Duodenal mucosa (tissue), 2 donors: ENCODE measurements around the gene IGF2BP3.

Experiments
- H3K27ac ChIP-seq: one replicate; pipeline ENCODE4 v1.7.0; 2013; ENCODE audit warnings: low read depth, low read length
- H3K27me3 ChIP-seq, 2 donors: one replicate each; pipeline ENCODE4 v1.7.0; 2013; ENCODE audit warnings: low read length in 2 of 2, control low read depth in 1 of 2; ENCODE audit not compliant: insufficient read depth in 2 of 2, control insufficient read depth in 1 of 2
- H3K36me3 ChIP-seq, 2 donors: one replicate each; pipeline ENCODE4 v1.7.0; 2013; ENCODE audit warnings: low read length in 2 of 2, control low read depth in 1 of 2; ENCODE audit not compliant: insufficient read depth in 2 of 2, control insufficient read depth in 1 of 2
- H3K4me1 ChIP-seq, 2 donors: one replicate each; pipeline ENCODE4 v1.7.0; 2013; ENCODE audit warnings: low read length in 2 of 2, control low read depth in 1 of 2; ENCODE audit not compliant: insufficient read depth in 2 of 2, control insufficient read depth in 1 of 2
- H3K4me3 ChIP-seq, 2 donors: one replicate each; pipeline ENCODE4 v1.7.0; 2013; ENCODE audit warnings: low read length in 2 of 2, low read depth in 1 of 2
- H3K9ac ChIP-seq, 2 donors: one replicate each; pipeline ENCODE4 v1.7.0; 2013; ENCODE audit warnings: low read length in 2 of 2, low read depth in 1 of 2
- H3K9me3 ChIP-seq, 2 donors: one replicate each; pipeline ENCODE4 v1.7.0; 2013; ENCODE audit warnings: low read length in 2 of 2, control low read depth in 1 of 2; ENCODE audit not compliant: control insufficient read depth in 1 of 2

The IGF2BP3 gene

DNA sequence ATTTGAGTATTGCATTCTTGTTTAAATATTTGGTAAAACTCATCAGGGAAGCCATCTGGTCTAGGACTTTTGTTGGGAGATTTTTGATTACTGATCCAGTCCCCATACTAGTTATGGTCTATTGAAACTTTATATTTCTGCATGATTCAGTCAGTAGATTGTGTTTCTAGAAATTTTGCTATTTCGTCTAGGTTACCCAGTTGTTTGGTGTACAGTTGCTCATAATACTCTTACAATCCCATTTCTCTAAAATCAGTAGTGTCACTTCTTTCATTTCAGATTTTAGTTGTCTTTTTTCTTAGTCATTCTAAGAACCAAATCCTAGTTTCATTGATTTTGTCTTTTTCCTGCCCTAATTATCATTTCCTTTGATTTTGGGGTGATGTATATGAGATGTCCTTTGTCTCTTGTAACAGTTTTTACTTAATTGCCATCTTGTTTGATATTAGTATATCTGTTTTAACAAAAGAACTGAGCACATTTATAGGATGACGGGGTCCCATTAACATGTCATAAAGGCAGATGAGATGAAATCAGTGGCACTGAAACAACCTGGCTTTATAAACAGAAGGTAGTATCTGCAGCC, 163.3 kb downstream of the IGF2BP3 start:
- H3K4me1 ChIP-seq, result no peaks in the 10 kb centered on the region
- no peaks in the 10 kb centered on the region for H3K27me3 ChIP-seq
- no peaks in the 10 kb centered on the region for H3K9me3 ChIP-seq
- peaks cover 22 to 38% of the 10 kb centered on the region in 2 donors for H3K36me3 ChIP-seq
- H3K4me3 ChIP-seq, result no peak overlapping the region
- H3K27ac ChIP-seq, result no peak overlapping the region
- H3K9ac ChIP-seq, result no peak overlapping the region

DNA sequence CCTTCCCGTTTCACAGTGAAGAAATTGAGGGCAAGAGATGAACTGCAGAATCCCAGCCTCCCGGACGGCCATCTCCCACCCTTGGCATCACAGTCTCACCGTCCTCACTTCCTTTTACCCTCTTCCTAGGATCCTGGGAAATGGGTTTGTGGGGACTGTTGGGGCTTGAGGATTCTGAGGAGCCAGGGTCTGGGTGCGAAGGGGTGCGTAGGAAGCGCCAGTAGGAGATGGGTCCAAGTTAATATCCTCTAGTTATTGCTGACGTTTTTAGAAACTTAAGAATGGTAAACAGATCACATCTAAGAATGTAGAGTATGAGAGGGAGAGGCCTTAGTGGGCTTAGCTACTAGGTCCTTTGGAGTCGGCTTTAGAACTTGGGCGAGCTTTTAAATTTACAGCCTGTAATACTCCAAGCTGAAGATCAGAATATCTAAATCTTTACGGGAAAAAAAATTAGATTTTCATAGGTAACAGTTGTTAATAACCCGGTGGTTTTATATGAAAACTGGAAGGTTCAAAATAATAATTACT, 170.5 kb downstream of the IGF2BP3 start:
- Histone ChIP-seq H3K27ac (no peak overlapping the region), H3K4me1 (peaks cover 16% of the 10 kb centered on the region in 2 donors)

DNA sequence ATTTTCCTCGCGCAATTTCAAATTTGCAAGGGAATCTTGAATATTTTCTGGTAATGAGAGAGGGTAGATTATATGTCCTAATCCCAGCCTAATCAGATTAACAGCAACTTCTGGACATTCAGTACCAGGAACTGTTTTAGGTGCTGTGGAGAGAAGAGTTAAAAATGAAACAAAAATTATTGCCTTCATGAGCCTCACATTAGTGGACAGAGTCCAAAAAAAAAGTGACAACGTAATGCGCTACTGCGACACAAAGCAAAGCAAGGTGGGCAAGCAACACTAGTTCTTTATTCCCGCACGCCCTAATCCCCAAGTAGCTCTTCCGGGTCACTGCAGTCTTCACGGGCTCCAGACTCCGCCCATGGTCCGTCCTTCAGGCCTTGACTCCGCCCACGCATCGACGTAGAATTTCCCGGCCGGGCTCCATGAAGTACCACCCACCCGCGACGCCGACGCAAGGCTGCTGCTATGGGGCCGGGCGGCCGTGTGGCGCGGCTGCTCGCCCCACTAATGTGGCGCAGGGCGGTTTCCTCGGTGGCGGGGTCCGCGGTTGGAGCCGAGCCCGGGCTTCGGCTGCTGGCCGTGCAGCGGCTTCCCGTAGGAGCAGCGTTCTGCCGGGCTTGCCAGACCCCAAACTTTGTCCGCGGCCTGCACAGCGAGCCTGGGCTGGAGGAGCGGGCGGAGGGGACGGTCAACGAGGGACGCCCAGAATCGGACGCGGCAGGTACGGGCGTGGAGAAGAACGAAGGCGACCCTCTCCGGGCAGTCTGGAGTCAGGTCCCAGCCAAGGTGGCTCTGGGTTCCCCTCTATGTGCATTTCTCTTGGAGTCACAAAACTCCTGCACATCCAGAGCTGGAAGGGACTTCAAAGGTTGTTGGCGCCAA, 171.2 kb downstream of the IGF2BP3 start, which contains the start of gene MALSU1:
MALSU1 (plus strand) TSS at position 455 of the 885 bp plus-strand sequence; CDS start at position 469, 14 bp downstream.
- H3K27ac ChIP-seq, result peak within 1 kb of the TSS; percentile 61
- peaks cover 16% of the 10 kb centered on the region in 2 donors for H3K4me1 ChIP-seq
- H3K9ac ChIP-seq, result peak within 1 kb of the TSS; percentile 81 to 86
- H3K36me3 ChIP-seq, result peaks cover 7 to 11% of the 10 kb centered on the region in 2 donors
- H3K4me3 ChIP-seq, result peak within 1 kb of the TSS; percentile 86 to 91
- H3K9me3 ChIP-seq, result no peaks in the 10 kb centered on the region
- H3K27me3 ChIP-seq, result no peaks in the 10 kb centered on the region

More for the DNA sequence above, 170.5 kb downstream of the IGF2BP3 start:
- Histone ChIP-seq H3K27me3 (no peaks in the 10 kb centered on the region), H3K9me3 (no peaks in the 10 kb centered on the region), H3K4me3 (peak overlapping the region; percentile 86 to 91), H3K9ac (peak overlapping the region; percentile 81 to 86), H3K36me3 (peaks cover 7 to 11% of the 10 kb centered on the region in 2 donors)

DNA sequence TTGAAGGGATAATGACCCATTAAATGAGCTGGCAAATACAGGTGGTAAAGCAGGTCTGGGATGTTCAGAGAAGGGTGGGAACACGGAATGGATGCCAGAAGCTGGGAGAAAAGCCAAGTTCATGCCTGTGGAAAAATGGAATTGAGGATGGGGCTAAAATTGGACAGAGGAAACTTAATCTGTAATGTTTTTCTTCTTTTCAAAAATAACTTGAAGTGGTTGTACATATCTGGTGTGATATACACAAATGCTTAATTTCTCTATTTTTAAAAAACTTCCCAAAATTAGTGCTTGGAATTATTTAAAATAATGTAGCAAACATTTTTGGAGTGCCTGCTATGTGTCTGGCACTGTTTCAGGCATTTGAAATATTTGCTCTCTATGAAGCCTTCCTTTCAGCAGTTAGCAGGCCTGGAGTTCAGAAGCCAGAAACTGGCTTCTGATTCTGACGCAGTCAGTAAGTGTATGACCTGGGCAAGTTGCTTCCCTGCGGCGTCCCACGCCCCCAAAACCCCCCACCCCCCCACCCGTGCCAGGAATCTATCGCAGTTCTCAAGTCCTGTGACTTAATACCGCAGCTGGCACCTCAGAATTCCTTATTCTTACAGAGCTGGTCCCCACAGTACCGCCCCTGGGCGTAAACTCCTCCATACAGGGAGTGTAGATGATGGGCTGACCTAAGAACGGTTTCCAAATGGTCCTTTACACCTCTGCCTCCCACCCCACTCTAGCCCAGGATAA, 172.0 kb downstream of the IGF2BP3 start:
- Histone ChIP-seq H3K9ac (peak overlapping the region; percentile 66 to 81), H3K27ac (peak overlapping the region; percentile 61), H3K27me3 (no peaks in the 10 kb centered on the region), H3K9me3 (no peaks in the 10 kb centered on the region), H3K36me3 (peaks cover 7 to 11% of the 10 kb centered on the region in 2 donors), H3K4me1 (peaks cover 16% of the 10 kb centered on the region in 2 donors), H3K4me3 (peak overlapping the region; percentile 86 to 91)

DNA sequence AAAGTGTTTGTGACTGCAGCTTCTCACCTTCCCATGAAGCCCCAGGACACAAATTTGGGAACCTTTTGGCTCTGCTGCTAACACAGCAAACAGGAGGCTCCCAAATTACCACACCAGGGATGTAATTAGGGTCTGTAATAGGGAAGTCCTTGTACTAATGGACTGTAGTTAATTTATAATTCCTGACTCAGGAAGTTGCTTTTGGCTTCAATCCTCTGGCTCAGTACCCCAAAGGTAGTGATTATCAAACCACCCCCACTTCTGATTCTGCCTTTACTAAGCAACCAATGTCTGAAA, 174.9 kb downstream of the IGF2BP3 start:
- Histone ChIP-seq H3K4me1 (peaks cover 8 to 9% of the 10 kb centered on the region in 2 donors), H3K27ac (no peak overlapping the region), H3K9me3 (no peaks in the 10 kb centered on the region), H3K27me3 (no peaks in the 10 kb centered on the region), H3K36me3 (no peaks in the 10 kb centered on the region), H3K4me3 (no peak overlapping the region), H3K9ac (no peak overlapping the region)

DNA sequence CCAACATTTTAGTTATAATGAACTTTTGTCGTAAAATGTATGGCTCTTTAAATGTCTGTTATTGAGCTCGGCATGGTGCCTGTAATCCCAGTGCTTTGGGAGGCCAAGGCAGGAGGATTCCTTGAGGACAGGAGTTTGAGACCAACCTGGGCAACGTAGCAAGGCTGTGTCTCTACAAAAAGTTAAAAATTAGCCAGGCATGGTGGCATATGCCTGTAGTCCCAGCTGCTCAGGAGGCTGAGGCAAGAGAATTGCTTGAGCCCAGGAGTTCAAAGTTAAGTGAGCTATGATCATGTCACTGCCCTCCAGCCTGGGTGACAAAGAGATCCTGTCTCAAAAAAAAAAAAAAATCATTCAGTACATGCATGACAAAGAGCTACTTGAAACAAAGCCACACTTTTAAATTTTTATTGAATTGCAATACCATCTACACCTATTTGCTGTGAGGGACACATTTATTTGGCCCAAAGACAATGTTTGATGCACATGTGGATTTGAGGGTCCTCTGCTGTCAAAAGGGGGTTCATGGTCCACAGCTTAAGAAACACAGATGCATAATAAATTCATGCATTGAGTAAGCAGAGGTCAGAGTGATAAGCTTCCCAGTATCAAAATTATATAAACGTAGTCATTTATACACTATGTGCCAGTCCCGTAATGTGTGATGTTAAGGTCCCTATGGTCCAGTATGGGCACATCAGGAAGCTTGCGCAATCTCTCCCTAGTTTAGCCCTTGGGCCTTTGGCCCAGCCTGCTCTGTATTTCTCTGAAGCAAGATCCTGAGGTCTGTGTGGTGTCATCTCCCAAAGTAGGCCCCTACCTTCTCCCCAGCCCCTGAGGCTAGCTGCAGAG, 175.5 kb downstream of the IGF2BP3 start:
- no peaks in the 10 kb centered on the region for H3K9me3 ChIP-seq

DNA sequence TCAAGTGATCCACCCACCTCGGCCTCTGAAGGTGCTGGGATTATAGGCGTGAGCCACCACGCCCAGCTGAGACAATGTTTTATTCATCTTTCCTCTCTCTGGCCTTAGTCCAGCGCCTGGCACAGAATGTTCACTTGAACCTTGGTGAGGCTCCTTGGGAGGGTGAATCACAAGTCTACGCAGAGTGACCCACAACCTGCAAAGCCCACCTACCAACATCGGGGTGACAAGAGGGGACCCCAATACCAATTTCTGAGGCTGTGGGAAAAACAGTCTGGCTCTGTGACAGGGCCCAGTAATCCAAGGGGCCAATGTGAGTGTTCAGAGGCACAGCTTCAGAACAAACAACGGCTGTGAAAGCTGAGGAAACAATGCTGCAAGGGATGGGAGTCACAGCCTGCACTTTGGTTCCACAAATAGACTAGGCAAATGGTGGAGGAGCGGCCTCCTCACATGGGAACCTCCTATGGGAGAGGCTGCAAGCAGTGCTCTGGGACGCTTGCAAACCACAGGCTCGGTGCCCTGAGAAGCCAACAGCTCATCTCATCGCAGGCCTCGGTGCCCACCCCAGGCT, 176.7 kb downstream of the IGF2BP3 start:
- Histone ChIP-seq H3K27ac (no peak overlapping the region), H3K36me3 (no peaks in the 10 kb centered on the region), H3K4me1 (no peaks in the 10 kb centered on the region), H3K27me3 (no peaks in the 10 kb centered on the region), H3K4me3 (no peak overlapping the region), H3K9ac (no peak overlapping the region), H3K9me3 (no peaks in the 10 kb centered on the region)

More for the DNA sequence above, 175.5 kb downstream of the IGF2BP3 start:
- Histone ChIP-seq H3K27me3 (no peaks in the 10 kb centered on the region), H3K4me3 (no peak overlapping the region), H3K27ac (no peak overlapping the region), H3K4me1 (peaks cover 2 to 4% of the 10 kb centered on the region in 2 donors), H3K36me3 (no peaks in the 10 kb centered on the region), H3K9ac (no peak overlapping the region)

DNA sequence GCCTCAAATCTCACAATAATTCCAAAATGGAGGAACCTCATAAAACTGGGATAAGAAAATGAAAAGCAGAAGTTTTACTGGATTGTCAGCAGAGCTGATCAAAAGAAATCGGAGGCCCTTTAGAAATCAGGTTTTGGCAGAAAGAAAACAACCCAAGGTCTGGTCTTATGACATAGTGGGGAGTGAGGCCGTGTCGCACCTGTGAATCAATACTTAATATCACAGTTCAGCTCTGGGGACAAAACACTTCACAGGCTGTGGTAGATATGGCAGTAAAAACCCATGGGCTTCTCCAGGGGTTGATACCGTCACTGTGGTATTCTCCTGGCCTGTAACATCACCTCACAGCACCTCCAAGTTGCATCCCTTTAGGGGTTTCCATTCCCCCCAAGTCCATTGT, 177.7 kb downstream of the IGF2BP3 start:
- Histone ChIP-seq H3K9me3 (no peaks in the 10 kb centered on the region), H3K4me1 (no peaks in the 10 kb centered on the region), H3K27ac (no peak overlapping the region), H3K36me3 (no peaks in the 10 kb centered on the region), H3K9ac (no peak overlapping the region), H3K4me3 (no peak overlapping the region), H3K27me3 (no peaks in the 10 kb centered on the region)

DNA sequence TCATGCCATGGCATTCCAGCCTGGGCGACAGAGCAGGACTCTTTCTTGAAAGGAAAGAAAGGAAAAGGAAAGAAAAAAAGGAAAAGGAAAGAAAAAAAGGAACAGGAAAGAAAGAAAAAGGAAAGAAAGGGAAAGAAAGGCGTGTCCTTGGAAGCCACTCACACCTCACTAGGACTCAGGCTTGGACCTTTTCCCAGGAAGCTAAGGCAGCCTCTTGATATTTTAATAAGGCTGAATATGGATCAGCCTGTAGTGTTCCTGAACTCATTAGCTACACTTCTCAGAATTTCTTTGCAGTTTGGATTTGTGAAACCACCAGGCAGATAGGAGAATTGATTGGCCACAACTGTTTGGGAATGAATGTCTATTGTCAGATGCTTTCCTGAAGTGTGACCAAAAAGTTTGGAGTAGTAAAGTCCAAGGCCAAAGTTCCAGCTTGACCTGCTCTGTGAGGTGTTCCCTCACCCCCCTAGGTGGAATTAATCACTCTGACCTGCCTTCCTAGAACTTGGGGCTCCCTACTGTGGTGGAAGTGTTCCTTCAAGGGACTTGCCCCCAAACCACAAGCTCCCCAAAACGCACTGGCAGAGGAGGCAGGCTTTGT, 178.2 kb downstream of the IGF2BP3 start:
- Histone ChIP-seq H3K27ac (no peak overlapping the region), H3K27me3 (no peaks in the 10 kb centered on the region), H3K4me1 (no peaks in the 10 kb centered on the region), H3K4me3 (no peak overlapping the region), H3K9me3 (no peaks in the 10 kb centered on the region), H3K9ac (no peak overlapping the region), H3K36me3 (no peaks in the 10 kb centered on the region)
